Vagina (tissue), 2 donors: Measurements from ENCODE around the gene DGKQ. TPM values are rescaled to one million over a fixed set of nuclear protein-coding genes. Genes with fewer than 3 reads are reported as not detected.
A peak's percentile ranks its signal among the peaks of the same experiment; 100 is the strongest.

ENCODE experiments used
- DNase-seq, 2 donors: peaks; one replicate each; pipeline ENCODE4 v3.0.0-alpha.2; 2017; ENCODE audit errors: extremely low spot score in 2 of 2
- H3K27ac ChIP-seq: fragments of 200-600 bp; sonication (generic); one replicate; pipeline ENCODE4 v1.5.1; 2019
- H3K27me3 ChIP-seq: fragments of 200-600 bp; sonication (generic); one replicate; pipeline ENCODE4 v1.5.1; 2019
- H3K36me3 ChIP-seq, 2 donors: fragments of 200-600 bp; sonication (generic); one replicate each; pipeline ENCODE4 v1.5.1; 2017 to 2019
- H3K4me1 ChIP-seq: fragments of 200-600 bp; sonication (generic); one replicate; pipeline ENCODE4 v1.5.1; 2019
- H3K4me3 ChIP-seq, 2 donors: fragments of 200-600 bp; sonication (generic); 1 replicate in 1 of 2; 2 replicates in 1 of 2; pipeline ENCODE4 v1.5.1; 2016 to 2019
- H3K9me3 ChIP-seq: fragments of 200-600 bp; sonication (generic); one replicate; pipeline ENCODE4 v1.5.1; 2019
- CTCF ChIP-seq, 3 experiments: fragments of 450-650 bp in 2 of 3; fragments of 200-600 bp in 1 of 3; sonication (generic) in 1 of 3; IDR thresholded peaks; one replicate each; pipeline ENCODE4 v1.5.1; 2017 to 2019; ENCODE audit warnings: antibody characterized with exemption in 3 of 3, mild to moderate bottlenecking in 2 of 3, moderate library complexity in 2 of 3
- POLR2A ChIP-seq, 2 donors: fragments of 450-650 bp; IDR thresholded peaks; one replicate each; pipeline ENCODE4 v1.6.1; 2017; ENCODE audit warnings: antibody characterized with exemption in 2 of 2, mild to moderate bottlenecking in 2 of 2, moderate library complexity in 2 of 2
- POLR2AphosphoS5 ChIP-seq, 2 donors: sonication (generic); formaldehyde crosslinking; IDR thresholded peaks; one replicate each; pipeline ENCODE4 v1.9.0; 2017; ENCODE audit warnings: antibody characterized with exemption in 2 of 2, mild to moderate bottlenecking in 2 of 2, low read depth in 1 of 2; ENCODE audit not compliant: insufficient read depth in 1 of 2
- intact Hi-C: fragments of 100-400 bp; cut with DNase I; formaldehyde crosslinking; loops from one replicate; pipeline ENCODE4 v1.15.1; 2023
- total RNA-seq: library from RNA; depleted of rRNA; stranded (reverse); fragments of >200 nt; gene quantifications from one replicate; pipeline ENCODE4 v1.2.3, GENCODE V29; 2016

DGKQ gene
- total RNA-seq, 1 donor from 2014 or later, result 16.2 TPM

- H3K9me3 ChIP-seq, result no peaks in the 10 kb centered on the region
- no peaks in the 10 kb centered on the region for H3K36me3 ChIP-seq
- H3K27me3 ChIP-seq, result no peaks in the 10 kb centered on the region
- intact Hi-C loops, result no loop called here
- no peak for TF ChIP-seq POLR2A (IDR thresholded peaks at IDR 0.05)
- TF ChIP-seq CTCF (IDR thresholded peaks at IDR 0.05), result no peak
- TF ChIP-seq POLR2AphosphoS5 (IDR thresholded peaks at IDR 0.05; ENCODE audit: insufficient read depth in 1 of 2, low read depth in 1 of 2), result no peak
- no peak for DNase-seq
- no peak overlapping the region for H3K4me3 ChIP-seq
- no peak overlapping the region for H3K27ac ChIP-seq
- peaks cover 29% of the 10 kb centered on the region for H3K4me1 ChIP-seq
Measured at GRCh38 chr4:989722-990471, 16.5 kb upstream of the DGKQ start.

GRCh38 chr4:988726-989721 is 15.7 kb upstream of the DGKQ start:
- Histone ChIP-seq H3K36me3 (no peaks in the 10 kb centered on the region), H3K9me3 (no peaks in the 10 kb centered on the region), H3K4me3 (no peak overlapping the region), H3K27ac (no peak overlapping the region), H3K4me1 (peaks cover 32% of the 10 kb centered on the region), H3K27me3 (no peaks in the 10 kb centered on the region)
- TF ChIP-seq CTCF (IDR thresholded peaks at IDR 0.05) (no peak), POLR2AphosphoS5 (IDR thresholded peaks at IDR 0.05; ENCODE audit: insufficient read depth in 1 of 2, low read depth in 1 of 2) (no peak), POLR2A (IDR thresholded peaks at IDR 0.05) (no peak)
- DNase-seq, result no peak
- intact Hi-C loops, result no loop called here

- TF ChIP-seq POLR2A (IDR thresholded peaks at IDR 0.05), result no peak
- no peak for TF ChIP-seq CTCF (IDR thresholded peaks at IDR 0.05)
- no peak for TF ChIP-seq POLR2AphosphoS5 (IDR thresholded peaks at IDR 0.05; ENCODE audit: insufficient read depth in 1 of 2, low read depth in 1 of 2)
- peak overlapping the region; percentile 64 to 74 for H3K4me3 ChIP-seq
- peak overlapping the region; percentile 47 for H3K27ac ChIP-seq
- no peaks in the 10 kb centered on the region for H3K27me3 ChIP-seq
- no peaks in the 10 kb centered on the region for H3K36me3 ChIP-seq
- peaks cover 32% of the 10 kb centered on the region for H3K4me1 ChIP-seq
- H3K9me3 ChIP-seq, result no peaks in the 10 kb centered on the region
- intact Hi-C loops, result no loop called here
- DNase-seq, result no peak
Measured at GRCh38 chr4:987624-988513, 14.5 kb upstream of the DGKQ start.

GRCh38 chr4:986879-987623 is 13.7 kb upstream of the DGKQ start, which contains the start of gene IDUA:
TSS of gene IDUA (plus strand) at chr4:987044. CDS start at chr4:987085, 41 bp downstream.
- peak within 1 kb of the TSS; percentile 64 to 74 for H3K4me3 ChIP-seq
- DNase-seq, result no peak
- no peaks in the 10 kb centered on the region for H3K36me3 ChIP-seq
- TF ChIP-seq POLR2A (IDR thresholded peaks at IDR 0.05) (no peak), POLR2AphosphoS5 (IDR thresholded peaks at IDR 0.05; ENCODE audit: insufficient read depth in 1 of 2, low read depth in 1 of 2) (peak in 1 of 2 donors; percentile 40), CTCF (IDR thresholded peaks at IDR 0.05) (peak in 2 of 3 experiments; percentile 14 to 29)
- H3K27me3 ChIP-seq, result no peaks in the 10 kb centered on the region
- peak within 1 kb of the TSS; percentile 60 for H3K27ac ChIP-seq
- H3K9me3 ChIP-seq, result no peaks in the 10 kb centered on the region
- intact Hi-C loops, result no loop called here
- H3K4me1 ChIP-seq, result peaks cover 32% of the 10 kb centered on the region
